MG63 (cell line): ENCODE data around the gene KCNE1. TPM values are rescaled to one million over a fixed set of nuclear protein-coding genes. Genes with fewer than 3 reads are reported as not detected.

Experiments
- DNase-seq: peaks from one replicate; pipeline ENCODE4 v3.0.0-alpha.2; 2020
- H3K27me3 ChIP-seq: fragments of 250-450 bp; sonication (Bioruptor Pico); 2 replicates; pipeline ENCODE4 v1.5.1; 2020; ENCODE audit warnings: mild to moderate bottlenecking, moderate library complexity
- H3K36me3 ChIP-seq: fragments of 250-450 bp; sonication (Bioruptor Pico); 2 replicates; pipeline ENCODE4 v1.5.1; 2020; ENCODE audit warnings: mild to moderate bottlenecking, moderate library complexity
- H3K4me3 ChIP-seq: fragments of 250-450 bp; sonication (Bioruptor Pico); 2 replicates; pipeline ENCODE4 v1.5.1; 2020; ENCODE audit warnings: mild to moderate bottlenecking, moderate library complexity
- H3K9me3 ChIP-seq: fragments of 250-450 bp; sonication (Bioruptor Pico); 2 replicates; pipeline ENCODE4 v1.5.1; 2020; ENCODE audit warnings: mild to moderate bottlenecking, moderate library complexity
- total RNA-seq: library from RNA; depleted of rRNA; stranded (reverse); fragments of >200 nt; shearing (Covaris generic); gene quantifications from 2 replicates; pipeline ENCODE4 v1.2.3, GENCODE V29; 2014; ENCODE audit warnings: low replicate concordance

The KCNE1 gene
- total RNA-seq, 1 experiment from 2014 or later = not detected

- H3K9me3 ChIP-seq = no peaks in the 10 kb centered on the region
- no peaks in the 10 kb centered on the region for H3K27me3 ChIP-seq
- no peaks in the 10 kb centered on the region for H3K36me3 ChIP-seq
- H3K4me3 ChIP-seq = no peak overlapping the region
- DNase-seq = peak; percentile 55
Measured at GRCh38 chr21:34544032-34544496, 32.1 kb upstream of the KCNE1 start.

- Histone ChIP-seq H3K9me3 (no peaks in the 10 kb centered on the region), H3K27me3 (no peaks in the 10 kb centered on the region), H3K4me3 (no peak overlapping the region), H3K36me3 (no peaks in the 10 kb centered on the region)
- no peak for DNase-seq
Measured at GRCh38 chr21:34543017-34543416, 31.0 kb upstream of the KCNE1 start.

GRCh38 chr21:34540206-34540605 is 28.2 kb upstream of the KCNE1 start:
- no peak for DNase-seq
- no peaks in the 10 kb centered on the region for H3K9me3 ChIP-seq
- H3K36me3 ChIP-seq = no peaks in the 10 kb centered on the region
- H3K27me3 ChIP-seq = no peaks in the 10 kb centered on the region
- no peak overlapping the region for H3K4me3 ChIP-seq

- H3K4me3 ChIP-seq = no peak overlapping the region
- H3K9me3 ChIP-seq = no peaks in the 10 kb centered on the region
- no peaks in the 10 kb centered on the region for H3K27me3 ChIP-seq
- DNase-seq = no peak
- no peaks in the 10 kb centered on the region for H3K36me3 ChIP-seq
Measured at GRCh38 chr21:34537838-34538237, 25.8 kb upstream of the KCNE1 start.

- no peaks in the 10 kb centered on the region for H3K9me3 ChIP-seq
- H3K4me3 ChIP-seq = no peak overlapping the region
- no peaks in the 10 kb centered on the region for H3K36me3 ChIP-seq
- DNase-seq = no peak
- H3K27me3 ChIP-seq = no peaks in the 10 kb centered on the region
Measured at GRCh38 chr21:34536820-34537219, 24.8 kb upstream of the KCNE1 start.

- no peaks in the 10 kb centered on the region for H3K9me3 ChIP-seq
- no peaks in the 10 kb centered on the region for H3K27me3 ChIP-seq
- no peak for DNase-seq
- no peak overlapping the region for H3K4me3 ChIP-seq
- H3K36me3 ChIP-seq = no peaks in the 10 kb centered on the region
Measured at GRCh38 chr21:34536311-34536710, 24.3 kb upstream of the KCNE1 start.

- no peak for DNase-seq
- Histone ChIP-seq H3K9me3 (no peaks in the 10 kb centered on the region), H3K4me3 (no peak overlapping the region), H3K27me3 (no peaks in the 10 kb centered on the region), H3K36me3 (no peaks in the 10 kb centered on the region)
Measured at GRCh38 chr21:34535886-34536285, 23.9 kb upstream of the KCNE1 start.

- no peak for DNase-seq
Measured at GRCh38 chr21:34534522-34534921, 22.5 kb upstream of the KCNE1 start.

GRCh38 chr21:34533938-34534337 is 21.9 kb upstream of the KCNE1 start:
- Histone ChIP-seq H3K27me3 (no peaks in the 10 kb centered on the region), H3K9me3 (no peaks in the 10 kb centered on the region)
- no peak for DNase-seq

More at GRCh38 chr21:34534522-34534921, 22.5 kb upstream of the KCNE1 start:
- Histone ChIP-seq H3K4me3 (no peak overlapping the region), H3K36me3 (no peaks in the 10 kb centered on the region), H3K9me3 (no peaks in the 10 kb centered on the region), H3K27me3 (no peaks in the 10 kb centered on the region)

GRCh38 chr21:34531399-34531798 is 19.4 kb upstream of the KCNE1 start:
- no peaks in the 10 kb centered on the region for H3K27me3 ChIP-seq
- DNase-seq = no peak
- no peaks in the 10 kb centered on the region for H3K36me3 ChIP-seq
- no peak overlapping the region for H3K4me3 ChIP-seq
- H3K9me3 ChIP-seq = no peaks in the 10 kb centered on the region

More at GRCh38 chr21:34533938-34534337, 21.9 kb upstream of the KCNE1 start:
- H3K4me3 ChIP-seq = no peak overlapping the region
- H3K36me3 ChIP-seq = no peaks in the 10 kb centered on the region

GRCh38 chr21:34530261-34530660 is 18.3 kb upstream of the KCNE1 start:
- DNase-seq = no peak
- H3K36me3 ChIP-seq = no peaks in the 10 kb centered on the region
- H3K27me3 ChIP-seq = no peaks in the 10 kb centered on the region
- no peak overlapping the region for H3K4me3 ChIP-seq
- H3K9me3 ChIP-seq = no peaks in the 10 kb centered on the region

- H3K9me3 ChIP-seq = no peaks in the 10 kb centered on the region
- H3K4me3 ChIP-seq = no peak overlapping the region
- H3K36me3 ChIP-seq = no peaks in the 10 kb centered on the region
- no peak for DNase-seq
- H3K27me3 ChIP-seq = no peaks in the 10 kb centered on the region
Measured at GRCh38 chr21:34528131-34528561, 16.1 kb upstream of the KCNE1 start.

- Histone ChIP-seq H3K4me3 (peak overlapping the region; percentile 57), H3K36me3 (no peaks in the 10 kb centered on the region), H3K9me3 (no peaks in the 10 kb centered on the region), H3K27me3 (no peaks in the 10 kb centered on the region)
- DNase-seq = peak; percentile 93
Measured at GRCh38 chr21:34526618-34527290, 14.7 kb upstream of the KCNE1 start.

- no peaks in the 10 kb centered on the region for H3K9me3 ChIP-seq
- H3K27me3 ChIP-seq = no peaks in the 10 kb centered on the region
- no peak for DNase-seq
- peak overlapping the region; percentile 57 for H3K4me3 ChIP-seq
- H3K36me3 ChIP-seq = 0 out of 2 replicates have a peak, but pooled peaks cover 5% of the 10 kb centered on the region
Measured at GRCh38 chr21:34526241-34526617, 14.2 kb upstream of the KCNE1 start.

GRCh38 chr21:34524646-34525601 is 12.9 kb upstream of the KCNE1 start:
- Histone ChIP-seq H3K4me3 (peak overlapping the region; percentile 57; the same call in 1 of the 2 replicates), H3K9me3 (no peaks in the 10 kb centered on the region), H3K27me3 (no peaks in the 10 kb centered on the region), H3K36me3 (peaks cover 8% of the 10 kb centered on the region; the same call in 1 of the 2 replicates)
- no peak for DNase-seq

GRCh38 chr21:34523019-34523555 is 11.1 kb upstream of the KCNE1 start:
- no peak for DNase-seq
- no peaks in the 10 kb centered on the region for H3K9me3 ChIP-seq
- H3K27me3 ChIP-seq = no peaks in the 10 kb centered on the region
- H3K36me3 ChIP-seq = peaks cover 8% of the 10 kb centered on the region; the same call in 1 of the 2 replicates
- H3K4me3 ChIP-seq = no peak overlapping the region

GRCh38 chr21:34522284-34522683 is 10.3 kb upstream of the KCNE1 start:
- Histone ChIP-seq H3K36me3 (peaks cover 9% of the 10 kb centered on the region), H3K27me3 (no peaks in the 10 kb centered on the region), H3K4me3 (no peak overlapping the region), H3K9me3 (no peaks in the 10 kb centered on the region)
- DNase-seq = no peak
